GM12878 (cell line): ENCODE measurements around the gene USP11. TPM values are rescaled to one million over a fixed set of nuclear protein-coding genes. Genes with fewer than 3 reads are reported as not detected.

ENCODE experiments used
- ATAC-seq: fragments of 200-7000 bp; cut with Tn5 transposase; 3 replicates; pipeline ENCODE4 v1.9.1; 2020; ENCODE audit warnings: mild to moderate bottlenecking, moderate library complexity
- BruUV-seq: library from RNA; stranded (reverse); fragments of 400-500 nt; replicated peaks from 2 replicates; lab custom pipeline; 2021; lab: Mats Ljungman, UMichigan
- CTCF ChIA-PET: fragments of 300-600 bp; sonication (Branson Sonifier 250); formaldehyde crosslinking; extraction: SDS; loops from one replicate; lab custom pipeline; 2021; ENCODE audit warnings: inconsistent platforms; lab: Yijun Ruan, JAX
- POLR2A ChIA-PET: fragments of 350-600 bp; formaldehyde crosslinking; extraction: SDS; loops from one replicate; lab custom pipeline; 2021; ENCODE audit warnings: inconsistent platforms; lab: Charles Lee
- RAD21 ChIA-PET: fragments of 300-600 bp; sonication (Branson Sonifier 250); formaldehyde crosslinking; loops from one replicate; lab custom pipeline; 2023; ENCODE audit warnings: antibody characterized with exemption; ENCODE audit not compliant: unreplicated experiment; lab: Charles Lee
- SMC1A ChIA-PET: fragments of 300-600 bp; sonication (Branson Sonifier 250); formaldehyde crosslinking; loops from one replicate; lab custom pipeline; 2023; ENCODE audit not compliant: unreplicated experiment, uncharacterized antibody; lab: Charles Lee
- DNase-seq: peaks from one replicate; pipeline ENCODE4 v3.0.0-alpha.2; 2011; ENCODE audit warnings: low read depth, low spot score
- FAIRE-seq: peaks from 3 replicates; lab custom pipeline; 2011; peaks lifted over from hg19 to GRCh38; lab: Jason Lieb, UNC
- H2AFZ ChIP-seq: 2 replicates; pipeline ENCODE4 v1.6.0; 2011; ENCODE audit warnings: low read depth, low read length, control low read depth; ENCODE audit not compliant: control insufficient read depth
- H3K27ac ChIP-seq: 2 replicates; pipeline ENCODE4 v1.5.1; 2011; ENCODE audit warnings: control low read depth; ENCODE audit not compliant: control insufficient read depth, insufficient read depth
- H3K27me3 ChIP-seq, 2 experiments: replicated peaks in 1 of 2; 2 replicates each; pipeline versions ENCODE4 v1.6.0 to v1.6.1; 2011; ENCODE audit warnings: low read length in 1 of 2; ENCODE audit not compliant: control insufficient read depth in 2 of 2, insufficient read depth in 2 of 2
- H3K36me3 ChIP-seq, 2 experiments: 2 replicates each; pipeline ENCODE4 v1.5.1; 2011; ENCODE audit warnings: low read length in 1 of 2; ENCODE audit not compliant: control insufficient read depth in 2 of 2, insufficient read depth in 2 of 2
- H3K4me1 ChIP-seq: 2 replicates; pipeline ENCODE4 v1.6.1; 2011; ENCODE audit warnings: mild to moderate bottlenecking, low read length, moderate library complexity, mixed read lengths; ENCODE audit not compliant: control insufficient read depth, insufficient read depth
- H3K4me2 ChIP-seq: 2 replicates; pipeline ENCODE4 v1.6.0; 2011; ENCODE audit warnings: control low read depth; ENCODE audit not compliant: control insufficient read depth, insufficient read depth
- H3K4me3 ChIP-seq: fragments of 200-600 bp; sonication (generic); 2 replicates; pipeline ENCODE4 v1.5.1; 2016
- H3K79me2 ChIP-seq: 2 replicates; pipeline ENCODE4 v1.6.0; 2011; ENCODE audit warnings: low read length; ENCODE audit not compliant: control insufficient read depth, insufficient read depth
- H3K9ac ChIP-seq: 2 replicates; pipeline ENCODE4 v1.8.0; 2011; ENCODE audit warnings: low read length, control low read depth, mixed read lengths; ENCODE audit not compliant: control insufficient read depth, insufficient read depth
- H3K9me3 ChIP-seq: replicated peaks from 3 replicates; pipeline ENCODE4 v1.5.1; 2011; ENCODE audit warnings: mild to moderate bottlenecking, low read length; ENCODE audit not compliant: control insufficient read depth, insufficient read depth
- H4K20me1 ChIP-seq: 2 replicates; pipeline ENCODE4 v1.6.0; 2011; ENCODE audit not compliant: control insufficient read depth, insufficient read depth
- BACH1 ChIP-seq: fragments of 450-650 bp; IDR thresholded peaks from 2 replicates; pipeline ENCODE4 v1.6.1; 2017; ENCODE audit warnings: mild to moderate bottlenecking, borderline replicate concordance
- BCL11A ChIP-seq: IDR thresholded peaks from 2 replicates; pipeline ENCODE4 v1.6.1; 2011; ENCODE audit warnings: low read depth, low read length
- CREB1 ChIP-seq: IDR thresholded peaks from 2 replicates; pipeline ENCODE4 v1.6.1; 2012; ENCODE audit warnings: low read depth, mild to moderate bottlenecking, inconsistent platforms
- CREM ChIP-seq: IDR thresholded peaks from 2 replicates; pipeline ENCODE4 v1.6.1; 2014; ENCODE audit warnings: antibody characterized with exemption, low read depth
- GABPA ChIP-seq: IDR thresholded peaks from 2 replicates; pipeline ENCODE4 v1.6.1; 2014; ENCODE audit warnings: antibody characterized with exemption, low read depth, mild to moderate bottlenecking, inconsistent platforms
- HDGF ChIP-seq: fragments of 450-650 bp; IDR thresholded peaks from 2 replicates; pipeline ENCODE4 v1.6.1; 2016; ENCODE audit warnings: antibody characterized with exemption
- HSF1 ChIP-seq: fragments of 150-350 bp; IDR thresholded peaks from 2 replicates; pipeline ENCODE4 v1.6.1; 2014; ENCODE audit warnings: mild to moderate bottlenecking, low read depth, low read length
- IRF4 ChIP-seq: IDR thresholded peaks from 2 replicates; pipeline ENCODE4 v1.6.1; 2011; ENCODE audit warnings: low read depth, low read length
- LARP7 ChIP-seq: fragments of 450-650 bp; IDR thresholded peaks from 2 replicates; pipeline ENCODE4 v1.6.1; 2017; ENCODE audit warnings: mild to moderate bottlenecking
- MEF2B ChIP-seq: fragments of 450-650 bp; IDR thresholded peaks from 2 replicates; pipeline ENCODE4 v1.6.1; 2018; ENCODE audit warnings: mild to moderate bottlenecking, moderate library complexity; ENCODE audit not compliant: partially characterized antibody, poor library complexity, severe bottlenecking
- MYB ChIP-seq: fragments of 150-350 bp; IDR thresholded peaks from 2 replicates; pipeline ENCODE4 v1.6.1; 2014; ENCODE audit warnings: mild to moderate bottlenecking, low read depth, low read length, borderline replicate concordance
- NR2F1 ChIP-seq: fragments of 450-650 bp; conservative IDR thresholded peaks from 2 replicates; pipeline ENCODE4 v1.6.1; 2017; ENCODE audit warnings: mild to moderate bottlenecking
- SIX5 ChIP-seq: IDR thresholded peaks from 2 replicates; pipeline ENCODE4 v1.6.1; 2011; ENCODE audit warnings: mild to moderate bottlenecking, low read depth, low read length, moderate library complexity; ENCODE audit not compliant: severe bottlenecking
- SRF ChIP-seq, 2 experiments: IDR thresholded peaks; 2 replicates each; pipeline ENCODE4 v1.6.1; 2011; ENCODE audit warnings: low read depth in 2 of 2, low read length in 2 of 2, mild to moderate bottlenecking in 1 of 2, moderate library complexity in 1 of 2
- TARDBP ChIP-seq: IDR thresholded peaks from 2 replicates; pipeline ENCODE4 v1.6.1; 2016; ENCODE audit warnings: borderline replicate concordance
- YY1 ChIP-seq: IDR thresholded peaks from 2 replicates; pipeline ENCODE4 v1.6.1; 2011; ENCODE audit warnings: low read depth, mild to moderate bottlenecking, low read length
- ZBTB11 ChIP-seq: fragments of 450-650 bp; formaldehyde crosslinking; IDR thresholded peaks from 2 replicates; pipeline ENCODE4 v1.5.0; 2022; ENCODE audit warnings: mild to moderate bottlenecking, missing genetic modification characterization
- ZNF24 ChIP-seq: fragments of 450-650 bp; IDR thresholded peaks from 2 replicates; pipeline ENCODE4 v1.6.1; 2017; ENCODE audit warnings: antibody characterized with exemption, mild to moderate bottlenecking
- WGBS: methylation state at CpG from one replicate; pipeline ENCODE4 v1.1.6; 2016; ENCODE audit warnings: low lambda C conversion rate; ENCODE audit not compliant: insufficient replicate concordance, insufficient coverage; ENCODE audit errors: missing lambda C conversion rate; 5-methylcytosine and 5-hydroxymethylcytosine counted together
- in situ Hi-C: fragments of 300-500 bp; cut with MboI; formaldehyde crosslinking; loops from 9 replicates; pipeline ENCODE4 v1.14.3; 2018; ENCODE audit warnings: mixed read lengths
- intact Hi-C: fragments of 100-400 bp; cut with micrococcal nuclease; formaldehyde crosslinking; loops from one replicate; pipeline ENCODE4 v1.14.2; 2022; ENCODE audit not compliant: unreplicated experiment
- polyA plus RNA-seq, 11 experiments: library from polyadenylated mRNA; depleted of rRNA in 4 of 11; unstranded in 6 of 11; stranded (reverse) in 5 of 11; fragments of >200 nt; fragmentation: Nextera tagmentation in 4 of 11; fragmentation: Illumina TruSeq in 1 of 11; extraction: Ambion mirVana in 4 of 11; extraction: Trizol in 1 of 11; gene quantifications; 1 replicate in 1 of 11; 2 replicates in 10 of 11; pipeline versions ENCODE4 v1.2.1 to v1.2.3, GENCODE V29; 2011 to 2016; ENCODE audit warnings: inconsistent platforms in 2 of 11, missing spikeins in 2 of 11, low read depth in 1 of 11
- total RNA-seq, 4 experiments: library from RNA; depleted of rRNA in 3 of 4; stranded (reverse); fragments of >200 nt in 3 of 4; fragmentation: Illumina TruSeq in 1 of 4; extraction: Trizol in 1 of 4; gene quantifications; 2 replicates each; pipeline versions ENCODE4 v1.2.1 to v1.2.3, GENCODE V29; 2013 to 2021
- TF ChIP-seq, protein P1 (sequence below), 3 experiments: IDR thresholded peaks in 2 of 3; conservative IDR thresholded peaks in 1 of 3; 2 replicates each; pipeline ENCODE4 v1.5.1; 2011; ENCODE audit warnings: low read depth in 3 of 3, low read length in 3 of 3, mild to moderate bottlenecking in 3 of 3, control low read depth in 2 of 3, moderate library complexity in 2 of 3, inconsistent platforms in 1 of 3, mixed read lengths in 1 of 3; ENCODE audit not compliant: control insufficient read depth in 2 of 3, insufficient read depth in 1 of 3; ENCODE audit errors: extremely low read depth in 1 of 3
- TF ChIP-seq, protein P2 (sequence below): IDR thresholded peaks from 2 replicates; pipeline ENCODE4 v1.6.1; 2011; ENCODE audit warnings: borderline replicate concordance, low read depth, mild to moderate bottlenecking, moderate library complexity, mixed read lengths, low read length; ENCODE audit not compliant: insufficient read depth; ENCODE audit errors: extremely low read length

USP11 gene
- total and polyA plus RNA-seq, 10 of the 15 experiments (the other 5 are each of a cell fraction or from before 2014, with no cell fraction given) = 3.3 to 44.0 (median 20.9) TPM

- Histone ChIP-seq H3K27me3 (no peaks in the 10 kb centered on the region), H3K4me1 (no peaks in the 10 kb centered on the region), H3K4me3 (no peak overlapping the region), H3K36me3 (no peaks in the 10 kb centered on the region), H3K9me3 (peaks cover under 1% of the 10 kb centered on the region; the same call in 1 of the 3 replicates), H3K4me2 (no peak overlapping the region), H3K79me2 (no peaks in the 10 kb centered on the region), H4K20me1 (no peaks in the 10 kb centered on the region), H2AFZ (no peak overlapping the region)
- ChIA-PET SMC1A (no interaction called here), CTCF (no interaction called here), RAD21 (no interaction called here)
- no TSS peak for BruUV-seq
- FAIRE-seq = no peak
- ATAC-seq = no peak
- intact Hi-C loops = no loop called here
- no peak for DNase-seq
- WGBS = 7% methylated on average over 5 of the region's 5 CpGs
- TF ChIP-seq, protein P1, sequence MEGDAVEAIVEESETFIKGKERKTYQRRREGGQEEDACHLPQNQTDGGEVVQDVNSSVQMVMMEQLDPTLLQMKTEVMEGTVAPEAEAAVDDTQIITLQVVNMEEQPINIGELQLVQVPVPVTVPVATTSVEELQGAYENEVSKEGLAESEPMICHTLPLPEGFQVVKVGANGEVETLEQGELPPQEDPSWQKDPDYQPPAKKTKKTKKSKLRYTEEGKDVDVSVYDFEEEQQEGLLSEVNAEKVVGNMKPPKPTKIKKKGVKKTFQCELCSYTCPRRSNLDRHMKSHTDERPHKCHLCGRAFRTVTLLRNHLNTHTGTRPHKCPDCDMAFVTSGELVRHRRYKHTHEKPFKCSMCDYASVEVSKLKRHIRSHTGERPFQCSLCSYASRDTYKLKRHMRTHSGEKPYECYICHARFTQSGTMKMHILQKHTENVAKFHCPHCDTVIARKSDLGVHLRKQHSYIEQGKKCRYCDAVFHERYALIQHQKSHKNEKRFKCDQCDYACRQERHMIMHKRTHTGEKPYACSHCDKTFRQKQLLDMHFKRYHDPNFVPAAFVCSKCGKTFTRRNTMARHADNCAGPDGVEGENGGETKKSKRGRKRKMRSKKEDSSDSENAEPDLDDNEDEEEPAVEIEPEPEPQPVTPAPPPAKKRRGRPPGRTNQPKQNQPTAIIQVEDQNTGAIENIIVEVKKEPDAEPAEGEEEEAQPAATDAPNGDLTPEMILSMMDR (IDR thresholded peaks at IDR 0.05 in 2 of 3, conservative IDR thresholded peaks at IDR 0.05 in 1 of 3; ENCODE audit: control insufficient read depth in 2 of 3, extremely low read depth in 1 of 3, insufficient read depth in 1 of 3, low read depth in 3 of 3, low read length in 3 of 3) = no peak
- TF ChIP-seq GABPA (no peak), ZBTB11 (CRISPR knock-in tag) (no peak), CREB1 (no peak), HSF1 (no peak), TARDBP (no peak), CREM (no peak), LARP7 (no peak), MEF2B (no peak), NR2F1 (no peak), BCL11A (no peak), BACH1 (no peak), YY1 (no peak), ZNF24 (no peak), SIX5 (no peak), HDGF (no peak), MYB (no peak), IRF4 (no peak), SRF (IDR thresholded peaks at IDR 0.05; ENCODE audit: low read depth in 2 of 2, low read length in 2 of 2) (no peak)
- TF ChIP-seq, protein P2, sequence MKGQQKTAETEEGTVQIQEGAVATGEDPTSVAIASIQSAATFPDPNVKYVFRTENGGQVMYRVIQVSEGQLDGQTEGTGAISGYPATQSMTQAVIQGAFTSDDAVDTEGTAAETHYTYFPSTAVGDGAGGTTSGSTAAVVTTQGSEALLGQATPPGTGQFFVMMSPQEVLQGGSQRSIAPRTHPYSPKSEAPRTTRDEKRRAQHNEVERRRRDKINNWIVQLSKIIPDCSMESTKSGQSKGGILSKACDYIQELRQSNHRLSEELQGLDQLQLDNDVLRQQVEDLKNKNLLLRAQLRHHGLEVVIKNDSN = no peak
- TF ChIP-seq, all 136 proteins: peak for 0
- POLR2A ChIA-PET = no interaction called here
- in situ Hi-C loops = no loop called here
- H3K27ac ChIP-seq = no peak overlapping the region
- no peak overlapping the region for H3K9ac ChIP-seq
Measured at GRCh38 chrX:47293106-47293505, 60.3 kb downstream of the USP11 start.
